ENCODE data around the gene HSPA2. TPM values are rescaled to one million over a fixed set of nuclear protein-coding genes. Genes with fewer than 3 reads are reported as not detected.
"Not testable (repeated sequence)": the region's sequence is repeated elsewhere in the genome, so short reads cannot be mapped to it uniquely, and the experiment has no call there.

Gene HSPA2
- total RNA-seq, 1 experiment from 2014 or later, result 1.2 TPM

GRCh38 chr14:64513271-64513670 lies 27.3 kb upstream of the HSPA2 start:
- no peak for DNase-seq (ENCODE audit: low read depth)

- no peak for DNase-seq (ENCODE audit: low read depth)
These were observed 25.5 kb upstream of the HSPA2 start for GRCh38 chr14:64515053-64515452.

- DNase-seq (ENCODE audit: low read depth), result no peak
These were observed 23.6 kb upstream of the HSPA2 start for GRCh38 chr14:64516969-64517368.

GRCh38 chr14:64517667-64518066 lies 22.9 kb upstream of the HSPA2 start:
- not testable (repeated sequence) for DNase-seq (ENCODE audit: low read depth)

GRCh38 chr14:64518229-64518628 lies 22.3 kb upstream of the HSPA2 start:
- no peak for DNase-seq (ENCODE audit: low read depth)

- no peak for DNase-seq (ENCODE audit: low read depth)
These were observed 19.8 kb upstream of the HSPA2 start for GRCh38 chr14:64520699-64521098.

GRCh38 chr14:64522591-64523355 lies 17.8 kb upstream of the HSPA2 start:
- DNase-seq (ENCODE audit: low read depth), result no peak

GRCh38 chr14:64525354-64525753 lies 15.2 kb upstream of the HSPA2 start:
- DNase-seq (ENCODE audit: low read depth), result no peak

GRCh38 chr14:64531567-64531966 lies 9.0 kb upstream of the HSPA2 start:
- no peak for DNase-seq (ENCODE audit: low read depth)

- DNase-seq (ENCODE audit: low read depth), result peak; percentile 16
These were observed 3.9 kb upstream of the HSPA2 start for GRCh38 chr14:64536488-64537245.

GRCh38 chr14:64541261-64541971 lies 875 bp downstream of the HSPA2 start:
- DNase-seq (ENCODE audit: low read depth), result no peak

- DNase-seq (ENCODE audit: low read depth), result no peak
These were observed 1.7 kb downstream of the HSPA2 start for GRCh38 chr14:64541972-64542835.

- DNase-seq (ENCODE audit: low read depth), result no peak
These were observed 2.3 kb downstream of the HSPA2 start for GRCh38 chr14:64542836-64543201.

- DNase-seq (ENCODE audit: low read depth), result no peak
These were observed 4.2 kb downstream of the HSPA2 start for GRCh38 chr14:64544607-64545312.

- no peak for DNase-seq (ENCODE audit: low read depth)
These were observed 8.5 kb downstream of the HSPA2 start for GRCh38 chr14:64549016-64549415.

- DNase-seq (ENCODE audit: low read depth), result peak; percentile 41
These were observed 9.5 kb downstream of the HSPA2 start, which contains the start of gene PPP1R36 for GRCh38 chr14:64549791-64550620. Gene PPP1R36, plus strand, starts transcription at chr14:64549961. Its CDS starts 37 bp downstream, at chr14:64549998.

GRCh38 chr14:64550621-64551333 lies 10.2 kb downstream of the HSPA2 start:
- no peak for DNase-seq (ENCODE audit: low read depth)

GRCh38 chr14:64554556-64554955 lies 14.0 kb downstream of the HSPA2 start:
- no peak for DNase-seq (ENCODE audit: low read depth)

- peak; percentile 75 for DNase-seq (ENCODE audit: low read depth)
These were observed 16.0 kb downstream of the HSPA2 start for GRCh38 chr14:64556526-64556925.

All from M059J (cell line).